ENCODE data around the gene MEIS3. TPM values are rescaled to one million over a fixed set of nuclear protein-coding genes. Genes with fewer than 3 reads are reported as not detected.

MEIS3 gene
- total RNA-seq, 1 donor from 2014 or later, result 32.2 TPM

- H3K9me3 Mint-ChIP-seq, result peaks cover 2% of the 10 kb centered on the region
- Histone ChIP-seq H4K20me1 (ENCODE audit: low read depth) (peaks cover 62% of the 10 kb centered on the region), H2AFZ (replicated peaks) (no peak overlapping the region), H3K4me2 (peak overlapping the region; percentile 69), H3K27ac (no peak overlapping the region), H3K9me3 (ENCODE audit: low read depth) (no peaks in the 10 kb centered on the region), H3K9ac (no peak overlapping the region), H3K36me3 (no peaks in the 10 kb centered on the region), H3K79me2 (ENCODE audit: low read depth) (no peaks in the 10 kb centered on the region), H3K27me3 (peaks cover 70% of the 10 kb centered on the region), H3K4me3 (peak overlapping the region; percentile 40), H3F3A (ENCODE audit: low read depth) (peaks cover 27% of the 10 kb centered on the region), H3K4me1 (peaks cover 5% of the 10 kb centered on the region)
- TF ChIP-seq EZH2 (IDR thresholded peaks at IDR 0.05), result no peak
- DNase-seq (ENCODE audit: low spot score), result no peak
- peak overlapping the region; percentile 48 for H3K4me3 Mint-ChIP-seq
- peaks cover 57% of the 10 kb centered on the region for H3K27me3 Mint-ChIP-seq (ENCODE audit: insufficient read depth, low read depth)
- H3K27ac Mint-ChIP-seq, result no peak overlapping the region
- no peaks in the 10 kb centered on the region for H3K36me3 Mint-ChIP-seq
- H3K4me1 Mint-ChIP-seq, result peaks cover 18% of the 10 kb centered on the region
Measured at GRCh38 chr19:47448360-47448727, 29.0 kb upstream of the MEIS3 start.

GRCh38 chr19:47447470-47448359 lies 28.4 kb upstream of the MEIS3 start:
- Mint-ChIP-seq H3K27ac (no peak overlapping the region), H3K9me3 (peaks cover 2% of the 10 kb centered on the region), H3K27me3 (ENCODE audit: insufficient read depth, low read depth) (peaks cover 62% of the 10 kb centered on the region), H3K4me1 (peaks cover 18% of the 10 kb centered on the region), H3K36me3 (no peaks in the 10 kb centered on the region), H3K4me3 (peak overlapping the region; percentile 80)
- Histone ChIP-seq H3K4me3 (peak overlapping the region; percentile 40), H3K79me2 (ENCODE audit: low read depth) (no peaks in the 10 kb centered on the region), H3K4me1 (peaks cover 5% of the 10 kb centered on the region), H3K27ac (no peak overlapping the region), H3F3A (ENCODE audit: low read depth) (peaks cover 27% of the 10 kb centered on the region), H3K9me3 (ENCODE audit: low read depth) (no peaks in the 10 kb centered on the region), H3K27me3 (peaks cover 75% of the 10 kb centered on the region), H3K36me3 (no peaks in the 10 kb centered on the region), H2AFZ (replicated peaks) (no peak overlapping the region), H4K20me1 (ENCODE audit: low read depth) (peaks cover 68% of the 10 kb centered on the region), H3K9ac (no peak overlapping the region), H3K4me2 (peak overlapping the region; percentile 69)
- peak; percentile 94 for DNase-seq (ENCODE audit: low spot score)
- TF ChIP-seq CTCF (IDR thresholded peaks at IDR 0.05), result no peak
- peak; percentile 82 for TF ChIP-seq EZH2 (IDR thresholded peaks at IDR 0.05)
- TF ChIP-seq EZH2phosphoT487 (IDR thresholded peaks at IDR 0.05), result peak; percentile 72

GRCh38 chr19:47446534-47447469 lies 27.5 kb upstream of the MEIS3 start:
- Mint-ChIP-seq H3K27me3 (ENCODE audit: insufficient read depth, low read depth) (peaks cover 67% of the 10 kb centered on the region), H3K27ac (no peak overlapping the region), H3K4me1 (peaks cover 18% of the 10 kb centered on the region), H3K9me3 (peaks cover 2% of the 10 kb centered on the region), H3K4me3 (peak overlapping the region; percentile 80), H3K36me3 (no peaks in the 10 kb centered on the region)
- Histone ChIP-seq H3K27me3 (peaks cover 75% of the 10 kb centered on the region), H3K27ac (no peak overlapping the region), H3K4me3 (peak overlapping the region; percentile 18), H3K4me2 (peak overlapping the region; percentile 69), H3F3A (ENCODE audit: low read depth) (peaks cover 27% of the 10 kb centered on the region), H4K20me1 (ENCODE audit: low read depth) (peaks cover 71% of the 10 kb centered on the region), H3K79me2 (ENCODE audit: low read depth) (no peaks in the 10 kb centered on the region), H3K4me1 (peaks cover 5% of the 10 kb centered on the region), H3K36me3 (no peaks in the 10 kb centered on the region), H3K9ac (no peak overlapping the region), H2AFZ (replicated peaks) (no peak overlapping the region), H3K9me3 (ENCODE audit: low read depth) (no peaks in the 10 kb centered on the region)
- TF ChIP-seq EZH2phosphoT487 (IDR thresholded peaks at IDR 0.05) (no peak), CTCF (IDR thresholded peaks at IDR 0.05) (no peak), EZH2 (IDR thresholded peaks at IDR 0.05) (no peak)
- DNase-seq (ENCODE audit: low spot score), result peak; percentile 79

All from neural progenitor cell (in vitro differentiated cells).